ENCODE results near the gene BZW2.

BZW2 gene

DNA sequence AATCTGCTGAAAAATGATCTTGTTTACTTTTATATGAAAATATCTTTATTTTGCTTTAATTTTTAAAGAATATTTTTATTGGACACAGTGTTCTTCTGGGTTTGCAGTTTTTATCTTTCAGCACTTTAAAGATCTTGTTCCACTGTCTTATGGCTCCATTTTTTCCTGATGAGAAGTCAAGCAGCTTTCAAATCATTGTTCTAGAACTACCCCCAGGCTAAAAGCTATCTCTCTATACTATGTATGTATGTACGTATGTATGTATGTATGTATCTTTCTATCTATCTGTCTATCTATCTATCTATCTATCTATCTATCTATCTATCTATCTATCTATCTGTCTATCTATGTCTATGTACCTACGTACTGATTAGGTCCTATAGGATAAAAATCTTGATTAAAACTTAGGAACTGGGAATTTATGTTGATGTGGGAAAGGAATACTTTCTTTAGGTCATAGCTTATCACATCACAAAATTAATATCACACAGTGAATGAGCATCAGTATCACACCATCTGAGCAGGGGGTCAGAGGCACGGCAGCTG lies 72.2 kb downstream of the BZW2 start:
- DNase-seq (ENCODE audit: low read depth), result no peak

GRCh38 chr7:16719699-16720098 lies 73.7 kb downstream of the BZW2 start:
- no peak for DNase-seq (ENCODE audit: low read depth)

DNA sequence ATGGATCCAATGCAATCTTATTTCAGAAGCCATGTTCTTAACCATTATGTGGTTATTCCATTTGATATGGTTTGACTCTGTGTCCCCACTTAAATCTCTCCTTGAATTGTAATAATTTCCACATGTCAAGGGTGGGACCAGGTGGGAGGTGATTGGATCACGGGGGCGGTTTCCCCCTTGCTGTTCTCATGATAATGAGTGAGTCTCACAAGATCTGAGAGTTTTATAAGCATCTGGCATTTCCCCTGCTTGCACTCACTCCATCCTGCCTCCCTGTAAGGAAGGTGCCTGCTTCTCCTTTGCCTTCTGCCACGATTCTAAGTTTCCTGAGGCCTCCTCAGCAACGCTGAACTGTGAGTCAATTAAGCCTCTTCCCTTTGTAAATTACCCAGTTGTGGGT lies 75.6 kb downstream of the BZW2 start:
- DNase-seq (ENCODE audit: low read depth), result no peak

DNA sequence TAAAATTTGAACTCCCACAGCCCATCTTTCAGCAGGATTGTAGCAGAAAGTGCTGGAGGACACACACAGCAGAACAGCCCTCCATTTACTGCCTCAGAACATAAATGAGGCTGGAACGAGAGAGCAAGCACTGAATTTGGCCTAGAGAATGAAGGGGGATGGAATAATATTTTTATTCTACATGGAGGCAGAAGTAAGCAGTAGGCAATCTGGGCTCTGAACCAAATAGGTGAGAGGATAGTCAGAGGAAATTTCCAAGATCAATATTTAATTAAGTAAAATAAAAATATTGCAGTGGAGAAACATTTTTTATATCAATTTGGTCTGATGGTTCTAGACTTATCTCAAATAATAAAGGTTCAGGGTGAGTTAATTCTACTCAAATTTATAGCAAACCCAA lies 78.4 kb downstream of the BZW2 start:
- no peak for DNase-seq (ENCODE audit: low read depth)

DNA sequence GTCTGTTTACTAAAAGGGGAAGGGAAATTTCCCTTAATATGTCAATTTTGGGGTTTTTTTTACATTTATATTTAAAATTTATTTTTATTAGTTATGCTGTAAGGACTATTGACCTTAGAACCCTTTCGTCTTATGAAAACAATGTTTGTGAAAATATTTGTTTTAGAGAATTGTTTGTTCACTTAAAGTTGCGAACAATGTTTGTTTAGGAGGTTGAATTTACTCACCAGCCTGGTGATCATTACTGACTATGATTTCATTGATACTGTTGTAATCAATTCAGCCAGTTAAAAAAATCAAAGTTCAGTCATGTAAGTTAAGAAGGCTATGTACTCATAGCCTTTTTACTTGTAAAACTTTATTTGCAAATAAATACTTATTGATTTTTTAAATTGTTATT lies 80.2 kb downstream of the BZW2 start:
- no peak for DNase-seq (ENCODE audit: low read depth)

DNA sequence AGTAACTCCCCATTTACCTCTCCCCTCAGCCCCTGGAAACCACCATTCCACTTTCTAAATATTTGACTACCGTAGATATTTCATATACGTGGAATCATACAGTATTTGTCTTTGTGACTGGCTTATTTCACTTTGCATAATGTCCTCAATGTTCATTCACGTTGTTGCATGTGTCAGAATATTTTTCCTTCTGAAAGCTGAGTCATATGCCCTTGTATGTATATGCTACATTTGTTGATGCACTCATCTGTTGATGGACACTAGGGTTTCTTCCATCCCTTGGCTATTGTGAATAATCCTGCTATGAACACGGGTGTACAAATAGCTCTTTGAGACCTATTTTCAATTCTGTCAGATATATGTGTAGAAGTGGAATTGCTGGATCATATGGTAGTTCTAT lies 81.8 kb downstream of the BZW2 start:
- DNase-seq (ENCODE audit: low read depth), result no peak

DNA sequence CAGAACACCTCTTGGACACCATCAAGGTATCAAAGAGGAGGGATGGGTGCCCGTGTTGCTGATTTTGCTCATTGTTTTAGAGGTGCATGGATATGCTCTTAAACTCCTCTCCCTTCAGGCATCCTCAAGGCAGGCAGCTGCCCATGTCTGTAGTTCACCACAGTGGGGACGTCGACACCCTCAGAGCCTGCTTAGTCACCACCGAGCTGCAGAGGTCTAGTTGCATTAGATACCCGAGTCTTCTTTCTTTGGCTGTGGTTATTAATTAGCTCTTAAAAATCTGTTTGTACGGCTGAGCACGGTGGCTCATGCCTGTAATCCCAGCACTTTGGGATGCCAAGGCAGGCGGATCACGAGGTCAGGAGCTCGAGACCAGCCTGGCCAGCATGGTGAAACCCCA lies 82.8 kb downstream of the BZW2 start:
- no peak for DNase-seq (ENCODE audit: low read depth)

DNA sequence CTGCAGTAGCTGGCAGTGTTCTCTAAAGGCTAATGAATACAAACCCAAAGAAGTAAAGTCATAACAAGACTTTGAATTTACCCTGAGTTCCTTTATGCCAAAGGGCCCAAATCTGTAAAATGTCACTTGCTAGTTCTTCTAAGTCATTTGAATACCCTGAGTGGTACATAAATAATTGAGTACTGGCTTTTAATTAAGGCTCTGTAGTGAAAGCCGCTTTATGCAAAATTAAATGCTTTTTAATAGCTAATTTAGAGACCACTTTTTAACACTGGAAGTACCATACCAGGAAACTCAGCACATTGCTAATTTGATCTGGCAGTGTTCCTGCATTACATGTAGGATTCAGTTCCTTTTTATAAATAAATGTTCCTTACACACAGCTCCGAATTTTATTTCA lies 83.6 kb downstream of the BZW2 start:
- DNase-seq (ENCODE audit: low read depth), result no peak

DNA sequence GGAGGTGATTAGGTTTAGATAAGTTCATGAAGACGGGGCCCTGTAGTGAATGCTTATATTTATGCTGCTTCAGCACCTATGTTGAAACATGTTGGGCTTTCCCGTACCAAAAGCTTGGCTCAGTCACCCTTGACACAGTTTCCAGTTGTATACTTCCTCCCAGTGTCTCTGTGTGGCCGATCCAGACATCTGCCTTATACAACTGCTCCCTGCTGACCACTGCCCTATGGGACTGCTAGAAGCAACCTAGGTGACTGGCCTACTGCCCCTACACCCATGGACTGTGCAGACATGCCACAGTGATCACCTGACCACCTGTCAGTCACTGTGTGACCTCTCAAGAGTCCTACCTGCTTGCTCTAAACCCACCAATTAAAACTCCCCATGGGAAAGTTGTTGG lies 85.0 kb downstream of the BZW2 start:
- no peak for DNase-seq (ENCODE audit: low read depth)

DNA sequence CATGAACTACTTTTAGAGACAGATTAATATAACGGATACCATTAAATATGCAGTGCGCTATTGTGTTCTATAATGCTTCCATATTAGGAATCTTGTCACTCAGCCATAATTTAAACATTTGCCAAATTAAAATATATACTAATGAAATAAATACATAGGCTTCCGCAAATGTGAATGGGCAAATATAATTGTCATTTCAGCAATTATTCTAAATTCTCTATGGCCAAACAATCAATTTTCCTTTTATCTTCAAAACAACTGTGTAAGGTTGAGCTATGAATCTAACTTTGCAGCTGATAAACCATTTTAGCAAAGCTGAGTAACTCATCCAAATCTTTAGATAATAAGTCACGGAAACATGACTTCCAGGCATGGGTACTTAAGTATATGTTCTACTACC lies 86.8 kb downstream of the BZW2 start:
- DNase-seq (ENCODE audit: low read depth), result no peak

- DNase-seq (ENCODE audit: low read depth), result no peak
Measured at GRCh38 chr7:16734148-16734726, 88.3 kb downstream of the BZW2 start.

GRCh38 chr7:16735020-16735419 lies 89.0 kb downstream of the BZW2 start:
- no peak for DNase-seq (ENCODE audit: low read depth)

GRCh38 chr7:16738011-16738688 lies 92.2 kb downstream of the BZW2 start:
- no peak for DNase-seq (ENCODE audit: low read depth)

DNA sequence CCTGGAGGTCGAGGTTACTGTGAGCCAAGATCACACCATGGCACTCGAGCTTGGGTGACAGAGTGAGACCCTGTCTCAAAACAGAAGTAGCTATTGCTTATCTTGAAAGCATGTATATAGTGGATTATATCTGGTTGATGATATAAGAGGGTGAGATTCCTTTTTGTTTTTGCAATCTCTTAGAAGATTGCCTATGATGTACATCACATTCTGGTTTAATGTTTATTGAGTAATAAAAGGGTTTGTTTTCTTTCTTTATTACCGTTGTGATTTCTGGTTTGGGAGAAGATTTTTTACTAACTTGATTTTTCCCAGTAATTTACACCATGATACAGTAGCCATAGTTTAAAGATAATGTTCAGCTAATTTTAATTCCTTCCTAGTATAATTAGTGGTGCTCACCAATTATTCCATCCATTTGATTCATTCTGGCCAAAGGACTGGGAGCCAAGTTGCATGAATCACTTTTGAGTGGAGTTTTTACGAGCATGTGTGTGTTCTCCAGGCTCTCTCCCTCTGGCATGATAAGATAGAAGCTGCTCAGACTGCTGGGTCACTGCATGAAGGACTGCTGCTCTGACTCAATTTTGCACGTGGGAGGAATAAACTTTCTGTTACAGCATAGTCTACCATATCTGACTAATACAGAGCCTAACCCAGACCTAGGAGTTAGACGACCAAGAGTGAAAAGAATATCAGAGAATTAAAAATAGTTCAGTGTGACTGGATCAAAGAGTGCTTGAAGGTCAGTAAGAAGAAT lies 94.1 kb downstream of the BZW2 start:
- DNase-seq (ENCODE audit: low read depth), result no peak

GRCh38 chr7:16740623-16740953 lies 94.6 kb downstream of the BZW2 start:
- no peak for DNase-seq (ENCODE audit: low read depth)

GRCh38 chr7:16740996-16741395 lies 95.0 kb downstream of the BZW2 start:
- DNase-seq (ENCODE audit: low read depth), result no peak

GRCh38 chr7:16741676-16742075 lies 95.7 kb downstream of the BZW2 start:
- DNase-seq (ENCODE audit: low read depth), result no peak

GRCh38 chr7:16742547-16742946 lies 96.6 kb downstream of the BZW2 start:
- DNase-seq (ENCODE audit: low read depth), result no peak

DNA sequence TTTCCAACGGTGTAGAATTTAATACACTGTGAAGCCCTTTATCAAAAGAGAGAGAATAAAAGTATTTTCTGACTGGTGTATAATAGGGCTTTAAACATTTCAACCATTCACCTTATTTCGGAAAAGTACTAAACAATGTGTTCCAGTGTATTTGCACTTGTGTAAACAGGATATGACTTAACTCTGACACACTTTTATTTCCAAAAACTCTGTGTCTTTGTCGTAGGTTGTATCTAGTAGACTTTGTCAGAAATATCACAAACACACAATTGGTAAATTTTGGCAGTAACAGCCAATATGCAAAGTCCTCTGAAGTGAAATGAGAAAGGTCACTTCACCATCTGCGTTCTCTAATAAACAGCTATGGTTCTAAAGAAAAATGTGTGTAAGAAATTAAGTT lies 97.3 kb downstream of the BZW2 start:
- DNase-seq (ENCODE audit: low read depth), result no peak

- DNase-seq (ENCODE audit: low read depth), result no peak
Measured at GRCh38 chr7:16744518-16745250, 98.7 kb downstream of the BZW2 start.

- DNase-seq (ENCODE audit: low read depth), result no peak
Measured at GRCh38 chr7:16745645-16746044, 99.7 kb downstream of the BZW2 start.

DNA sequence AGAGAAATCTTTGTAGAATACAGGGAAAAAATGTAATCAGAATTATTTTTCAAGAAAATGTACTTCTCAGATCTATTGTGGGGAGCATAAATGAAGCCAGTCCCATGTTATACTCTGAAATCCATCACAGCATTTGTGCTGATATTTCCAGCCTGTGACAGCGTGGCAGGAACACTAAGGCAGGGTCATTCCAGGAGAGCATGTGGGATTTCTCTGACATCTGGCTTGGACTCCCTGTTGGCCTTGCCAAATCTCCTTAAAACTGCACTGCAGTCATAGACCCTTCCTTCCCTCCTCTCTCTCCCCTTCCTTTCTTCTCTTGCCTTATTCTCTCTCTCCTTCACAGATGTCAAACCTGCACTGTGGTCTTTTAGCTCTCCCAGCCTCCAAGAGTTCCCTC lies 101.1 kb downstream of the BZW2 start:
- no peak for DNase-seq (ENCODE audit: low read depth)
